ENCODE measurements around the gene KCNQ1. TPM values are rescaled to one million over a fixed set of nuclear protein-coding genes. Genes with fewer than 3 reads are reported as not detected.

Gene KCNQ1
- polyA plus RNA-seq, 1 of the 3 experiments (the other 2 are of a cell fraction): 0.05 TPM

DNA sequence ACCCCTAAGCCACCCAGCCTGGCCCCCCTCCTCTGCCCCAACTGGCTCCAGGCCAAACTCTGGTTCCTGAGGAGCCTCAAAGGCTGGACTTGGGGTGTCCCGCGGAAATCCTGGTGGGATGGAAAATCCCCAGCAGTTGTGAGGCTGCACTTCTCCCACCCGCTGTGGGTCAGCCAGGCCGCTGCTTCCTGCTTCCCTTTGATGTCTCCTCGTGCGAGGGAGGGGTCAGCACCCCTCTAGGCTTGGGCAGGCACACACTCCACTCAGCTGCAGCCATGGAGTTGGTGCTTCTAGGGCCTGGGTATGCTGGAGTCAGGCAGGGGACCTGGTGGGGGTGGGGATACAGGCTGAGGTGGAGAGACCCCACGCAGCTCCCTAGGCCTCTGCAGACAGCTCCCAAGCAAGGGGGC is 243.0 kb downstream of the KCNQ1 start:
- H3K4me1 ChIP-seq (ENCODE audit: control insufficient read depth in 1 of 2, insufficient read depth in 2 of 2, low read depth in 1 of 2, low read length in 1 of 2): peaks cover 0 to 58% of the 10 kb centered on the region in 2 experiments; a peak in 1 of 4 replicates
- H3K36me3 ChIP-seq (replicated peaks in 1 of 2; ENCODE audit: control insufficient read depth in 1 of 2, insufficient read depth in 2 of 2, low read length in 1 of 2): no peaks in the 10 kb centered on the region
- H3K9me3 ChIP-seq: no peaks in the 10 kb centered on the region
- TF ChIP-seq RFX5 (IDR thresholded peaks at IDR 0.05; ENCODE audit: low read length) (no peak), TCF12 (IDR thresholded peaks at IDR 0.05) (no peak), GATA2 (CRISPR knock-in tag; IDR thresholded peaks at IDR 0.05) (no peak), MXI1 (IDR thresholded peaks at IDR 0.05; ENCODE audit: low read depth, low read length) (no peak)
- TF ChIP-seq, protein P1, sequence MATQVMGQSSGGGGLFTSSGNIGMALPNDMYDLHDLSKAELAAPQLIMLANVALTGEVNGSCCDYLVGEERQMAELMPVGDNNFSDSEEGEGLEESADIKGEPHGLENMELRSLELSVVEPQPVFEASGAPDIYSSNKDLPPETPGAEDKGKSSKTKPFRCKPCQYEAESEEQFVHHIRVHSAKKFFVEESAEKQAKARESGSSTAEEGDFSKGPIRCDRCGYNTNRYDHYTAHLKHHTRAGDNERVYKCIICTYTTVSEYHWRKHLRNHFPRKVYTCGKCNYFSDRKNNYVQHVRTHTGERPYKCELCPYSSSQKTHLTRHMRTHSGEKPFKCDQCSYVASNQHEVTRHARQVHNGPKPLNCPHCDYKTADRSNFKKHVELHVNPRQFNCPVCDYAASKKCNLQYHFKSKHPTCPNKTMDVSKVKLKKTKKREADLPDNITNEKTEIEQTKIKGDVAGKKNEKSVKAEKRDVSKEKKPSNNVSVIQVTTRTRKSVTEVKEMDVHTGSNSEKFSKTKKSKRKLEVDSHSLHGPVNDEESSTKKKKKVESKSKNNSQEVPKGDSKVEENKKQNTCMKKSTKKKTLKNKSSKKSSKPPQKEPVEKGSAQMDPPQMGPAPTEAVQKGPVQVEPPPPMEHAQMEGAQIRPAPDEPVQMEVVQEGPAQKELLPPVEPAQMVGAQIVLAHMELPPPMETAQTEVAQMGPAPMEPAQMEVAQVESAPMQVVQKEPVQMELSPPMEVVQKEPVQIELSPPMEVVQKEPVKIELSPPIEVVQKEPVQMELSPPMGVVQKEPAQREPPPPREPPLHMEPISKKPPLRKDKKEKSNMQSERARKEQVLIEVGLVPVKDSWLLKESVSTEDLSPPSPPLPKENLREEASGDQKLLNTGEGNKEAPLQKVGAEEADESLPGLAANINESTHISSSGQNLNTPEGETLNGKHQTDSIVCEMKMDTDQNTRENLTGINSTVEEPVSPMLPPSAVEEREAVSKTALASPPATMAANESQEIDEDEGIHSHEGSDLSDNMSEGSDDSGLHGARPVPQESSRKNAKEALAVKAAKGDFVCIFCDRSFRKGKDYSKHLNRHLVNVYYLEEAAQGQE (IDR thresholded peaks at IDR 0.05; ENCODE audit: low read depth, low read length): no peak
- DNase-seq: no peak
- H3K27me3 ChIP-seq (ENCODE audit: insufficient read depth): no peaks in the 10 kb centered on the region
- H3K4me3 ChIP-seq (ENCODE audit: low read depth in 2 of 2, low read length in 1 of 2): no peak overlapping the region
- ChIA-PET CTCF (interaction anchor here (1.0 to 9.0 kb wide), 3 partner anchors 155 to 204 kb away, joined by 3 to 52 read pairs (median 9); partner anchors contain the start of gene CDKN1C), POLR2A (interaction anchor here (1.0 kb wide), 1 partner anchor 12 kb away, joined by 4 read pairs; the partner anchor contains the start of gene KCNQ1OT1)
- H4K20me1 ChIP-seq (ENCODE audit: insufficient read depth): peaks cover 79% of the 10 kb centered on the region
- H3F3A ChIP-seq (replicated peaks; ENCODE audit: insufficient read depth): no peaks in the 10 kb centered on the region
- WGBS (ENCODE audit: low lambda C conversion rate): 67% methylated on average over 1 of the region's 7 CpGs
- H3K79me2 ChIP-seq (ENCODE audit: insufficient read depth): peaks cover 20% of the 10 kb centered on the region; the same call in 1 of the 2 replicates
- H3K9ac ChIP-seq: no peak overlapping the region
- H3K4me2 ChIP-seq: no peak overlapping the region
- H3K27ac ChIP-seq (ENCODE audit: low read depth in 2 of 2, low read length in 1 of 2): no peak overlapping the region
- H3K9me2 ChIP-seq: no peaks in the 10 kb centered on the region
- H2AFZ ChIP-seq (ENCODE audit: low read depth): no peak overlapping the region

DNA sequence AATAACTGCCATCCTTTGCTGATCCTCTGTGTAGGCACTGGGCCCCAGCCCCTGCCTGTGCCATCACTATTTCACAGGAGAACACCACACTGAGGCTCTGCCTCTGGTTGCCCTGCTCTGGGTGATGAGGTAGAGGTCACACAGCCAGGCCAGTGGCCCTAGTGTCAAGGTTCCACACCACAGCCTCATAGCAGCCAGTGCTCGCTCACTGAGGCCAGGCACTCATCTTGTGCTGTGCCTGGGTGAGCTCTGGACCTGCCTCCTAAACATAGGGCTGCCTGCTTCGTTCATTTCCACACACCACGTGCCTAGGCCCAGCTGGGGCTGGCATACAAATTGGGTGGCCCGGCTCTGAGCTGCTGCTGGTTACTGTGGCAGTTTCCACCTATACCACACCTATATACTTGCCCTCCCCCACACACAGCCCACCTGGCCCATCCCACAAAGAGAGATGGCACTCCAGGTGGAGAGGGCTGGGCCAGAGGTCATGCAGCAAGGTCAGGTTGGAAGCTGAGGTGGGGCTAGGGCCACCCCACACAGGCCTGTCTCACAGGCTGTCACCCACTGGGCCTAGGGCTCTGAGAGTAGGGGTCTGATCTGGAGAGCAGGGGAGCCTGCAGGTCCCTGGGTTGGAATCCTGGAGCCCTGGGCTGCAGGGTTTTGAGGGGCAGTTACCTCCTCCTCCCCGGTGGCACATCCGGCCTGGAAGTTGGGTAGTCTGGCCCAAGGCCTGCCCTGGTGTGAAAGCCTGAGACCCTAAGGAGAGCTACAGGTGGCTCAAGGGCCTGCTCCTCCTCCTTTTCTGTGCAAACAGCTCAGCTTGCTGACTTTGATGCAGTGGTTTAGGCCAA is 243.8 kb downstream of the KCNQ1 start:
- Histone ChIP-seq H3K9me2 (no peaks in the 10 kb centered on the region), H3K27ac (ENCODE audit: low read depth in 2 of 2, low read length in 1 of 2) (no peak overlapping the region), H4K20me1 (ENCODE audit: insufficient read depth) (peaks cover 84% of the 10 kb centered on the region), H3K79me2 (ENCODE audit: insufficient read depth) (peaks cover 24% of the 10 kb centered on the region; the same call in 1 of the 2 replicates), H3K36me3 (replicated peaks in 1 of 2; ENCODE audit: control insufficient read depth in 1 of 2, insufficient read depth in 2 of 2, low read length in 1 of 2) (no peaks in the 10 kb centered on the region), H3K4me2 (no peak overlapping the region), H3K9me3 (no peaks in the 10 kb centered on the region), H3K9ac (no peak overlapping the region), H2AFZ (ENCODE audit: low read depth) (no peak overlapping the region), H3K27me3 (ENCODE audit: insufficient read depth) (no peaks in the 10 kb centered on the region), H3F3A (replicated peaks; ENCODE audit: insufficient read depth) (no peaks in the 10 kb centered on the region), H3K4me3 (ENCODE audit: low read depth in 2 of 2, low read length in 1 of 2) (no peak overlapping the region), H3K4me1 (ENCODE audit: control insufficient read depth in 1 of 2, insufficient read depth in 2 of 2, low read depth in 1 of 2, low read length in 1 of 2) (peaks cover 0 to 67% of the 10 kb centered on the region in 2 experiments; a peak in 1 of 4 replicates)
- 72% methylated on average over 4 of the region's 6 CpGs for WGBS (ENCODE audit: low lambda C conversion rate)
- CTCF ChIA-PET: interaction anchor here (0.6 to 9.0 kb wide), 5 partner anchors 156 to 1784 kb away, joined by 3 to 52 read pairs (median 4); partner anchors contain the start of gene CDKN1C
- POLR2A ChIA-PET: interaction anchor here (2.2 kb wide), 1 partner anchor 90 kb away, joined by 7 read pairs; no protein-coding TSS in a partner anchor
- no peak for DNase-seq
- TF ChIP-seq RFX5 (IDR thresholded peaks at IDR 0.05; ENCODE audit: low read length): no peak
- TF ChIP-seq, protein P2, sequence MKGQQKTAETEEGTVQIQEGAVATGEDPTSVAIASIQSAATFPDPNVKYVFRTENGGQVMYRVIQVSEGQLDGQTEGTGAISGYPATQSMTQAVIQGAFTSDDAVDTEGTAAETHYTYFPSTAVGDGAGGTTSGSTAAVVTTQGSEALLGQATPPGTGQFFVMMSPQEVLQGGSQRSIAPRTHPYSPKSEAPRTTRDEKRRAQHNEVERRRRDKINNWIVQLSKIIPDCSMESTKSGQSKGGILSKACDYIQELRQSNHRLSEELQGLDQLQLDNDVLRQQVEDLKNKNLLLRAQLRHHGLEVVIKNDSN (IDR thresholded peaks at IDR 0.05; ENCODE audit: borderline replicate concordance, low read depth): no peak
- no peak for TF ChIP-seq GATA2 (CRISPR knock-in tag; IDR thresholded peaks at IDR 0.05)
- no peak for TF ChIP-seq GABPA (IDR thresholded peaks at IDR 0.05; ENCODE audit: low read depth)
- no peak for TF ChIP-seq SIN3A (IDR thresholded peaks at IDR 0.05; ENCODE audit: borderline replicate concordance, low read depth, low read length)
- no peak for TF ChIP-seq YY1 (IDR thresholded peaks at IDR 0.05; ENCODE audit: low read depth)
- TF ChIP-seq RAD21 (IDR thresholded peaks at IDR 0.05; ENCODE audit: low read length): no peak
- TF ChIP-seq, protein P3, sequence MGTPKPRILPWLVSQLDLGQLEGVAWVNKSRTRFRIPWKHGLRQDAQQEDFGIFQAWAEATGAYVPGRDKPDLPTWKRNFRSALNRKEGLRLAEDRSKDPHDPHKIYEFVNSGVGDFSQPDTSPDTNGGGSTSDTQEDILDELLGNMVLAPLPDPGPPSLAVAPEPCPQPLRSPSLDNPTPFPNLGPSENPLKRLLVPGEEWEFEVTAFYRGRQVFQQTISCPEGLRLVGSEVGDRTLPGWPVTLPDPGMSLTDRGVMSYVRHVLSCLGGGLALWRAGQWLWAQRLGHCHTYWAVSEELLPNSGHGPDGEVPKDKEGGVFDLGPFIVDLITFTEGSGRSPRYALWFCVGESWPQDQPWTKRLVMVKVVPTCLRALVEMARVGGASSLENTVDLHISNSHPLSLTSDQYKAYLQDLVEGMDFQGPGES (IDR thresholded peaks at IDR 0.05; ENCODE audit: low read depth, low read length): no peak
- no peak for TF ChIP-seq RXRA (IDR thresholded peaks at IDR 0.05; ENCODE audit: borderline replicate concordance, low read depth)
- no peak for TF ChIP-seq NRF1 (IDR thresholded peaks at IDR 0.05; ENCODE audit: low read depth, low read length)
- no peak for TF ChIP-seq MXI1 (IDR thresholded peaks at IDR 0.05; ENCODE audit: low read depth, low read length)
- no peak for TF ChIP-seq POLR2AphosphoS5 (IDR thresholded peaks at IDR 0.05; ENCODE audit: low read depth, low read length)
- TF ChIP-seq TCF12 (IDR thresholded peaks at IDR 0.05): no peak
- TF ChIP-seq SMC3 (IDR thresholded peaks at IDR 0.05; ENCODE audit: low read depth, low read length): no peak
- TF ChIP-seq, protein P4, sequence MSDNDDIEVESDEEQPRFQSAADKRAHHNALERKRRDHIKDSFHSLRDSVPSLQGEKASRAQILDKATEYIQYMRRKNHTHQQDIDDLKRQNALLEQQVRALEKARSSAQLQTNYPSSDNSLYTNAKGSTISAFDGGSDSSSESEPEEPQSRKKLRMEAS (IDR thresholded peaks at IDR 0.05; ENCODE audit: low read depth): no peak
- TF ChIP-seq FOSL2 (IDR thresholded peaks at IDR 0.05; ENCODE audit: borderline replicate concordance, low read depth): no peak

Measured in SK-N-SH (cell line).